Measurements from ENCODE around the gene DGKZ.

- TF ChIP-seq CTCF (IDR thresholded peaks at IDR 0.05) (no peak), POLR2A (IDR thresholded peaks at IDR 0.05) (no peak)
Measured at GRCh38 chr11:46376258-46377050, 29.2 kb downstream of the DGKZ start.
